GM18505 (cell line): ENCODE measurements around the gene CCDC38.

Source experiments
- ATAC-seq: cut with Tn5 transposase; IDR thresholded peaks from one replicate; pipeline ENCODE4 v1.9.1; 2021; ENCODE audit not compliant: unreplicated experiment
- POLR2A ChIP-seq: IDR thresholded peaks from 4 replicates; pipeline ENCODE4 v1.6.1; 2011; ENCODE audit warnings: borderline replicate concordance; ENCODE audit not compliant: insufficient read depth, insufficient read length; ENCODE audit errors: extremely low read depth

Gene CCDC38

GRCh38 chr12:95951515-95951914, 9.1 kb upstream of the CCDC38 start:
- ATAC-seq: no peak
- TF ChIP-seq POLR2A: no peak

GRCh38 chr12:95949477-95950206, 7.2 kb upstream of the CCDC38 start:
- no peak for ATAC-seq
- no peak for TF ChIP-seq POLR2A

- no peak for TF ChIP-seq POLR2A
- no peak for ATAC-seq
Observed at GRCh38 chr12:95944108-95944704, 1.8 kb upstream of the CCDC38 start.

GRCh38 chr12:95943330-95943842, 972 bp upstream of the CCDC38 start, which contains the start of gene AMDHD1:
Gene AMDHD1 (plus strand): TSS chr12:95943331. CDS start chr12:95943399, 68 bp downstream.
- ATAC-seq: peak; percentile 63
- no peak for TF ChIP-seq POLR2A

- no peak for ATAC-seq
- no peak for TF ChIP-seq POLR2A
Observed at GRCh38 chr12:95942101-95942523, 302 bp downstream of the CCDC38 start.

- ATAC-seq: no peak
- no peak for TF ChIP-seq POLR2A
Observed at GRCh38 chr12:95940514-95940913, 1.9 kb downstream of the CCDC38 start.

- no peak for ATAC-seq
Observed at GRCh38 chr12:95922231-95922630, 20.2 kb downstream of the CCDC38 start.

GRCh38 chr12:95919110-95919509, 23.3 kb downstream of the CCDC38 start:
- no peak for TF ChIP-seq POLR2A
- no peak for ATAC-seq

More at GRCh38 chr12:95922231-95922630, 20.2 kb downstream of the CCDC38 start:
- TF ChIP-seq POLR2A: no peak

GRCh38 chr12:95918194-95918993, 24.0 kb downstream of the CCDC38 start:
- peak; percentile 73 for ATAC-seq
- no peak for TF ChIP-seq POLR2A

GRCh38 chr12:95909871-95910270, 32.5 kb downstream of the CCDC38 start:
- no peak for TF ChIP-seq POLR2A
- no peak for ATAC-seq

- no peak for TF ChIP-seq POLR2A
- no peak for ATAC-seq
Observed at GRCh38 chr12:95908573-95908972, 33.8 kb downstream of the CCDC38 start.

GRCh38 chr12:95898081-95898480, 44.3 kb downstream of the CCDC38 start:
- TF ChIP-seq POLR2A: no peak
- ATAC-seq: no peak

GRCh38 chr12:95896846-95897245, 45.6 kb downstream of the CCDC38 start:
- TF ChIP-seq POLR2A: no peak
- no peak for ATAC-seq
